OCI-LY1 (cell line): ENCODE data around the gene TMEM9.

Experiments
- H2AFZ ChIP-seq: fragments of 200-600 bp; sonication (generic), shearing (Covaris generic); 2 replicates; pipeline ENCODE4 v1.6.0; 2014; ENCODE audit warnings: antibody characterized with exemption, mild to moderate bottlenecking, low read length
- H3F3A ChIP-seq: fragments of 200-600 bp; sonication (generic), shearing (Covaris generic); 2 replicates; pipeline ENCODE4 v1.6.0; 2014; ENCODE audit warnings: mild to moderate bottlenecking, antibody characterized with exemption, low read length, moderate library complexity; ENCODE audit not compliant: insufficient read depth
- H3K27ac ChIP-seq: fragments of 200-600 bp; sonication (generic); 2 replicates; pipeline ENCODE4 v1.5.1; 2014; ENCODE audit warnings: low read length, mixed run types, mild to moderate bottlenecking, low read depth; ENCODE audit not compliant: poor library complexity, severe bottlenecking
- H3K27me3 ChIP-seq: fragments of 200-600 bp; sonication (generic); 2 replicates; pipeline ENCODE4 v1.6.0; 2014; ENCODE audit warnings: antibody characterized with exemption, mild to moderate bottlenecking, low read length, moderate library complexity; ENCODE audit not compliant: insufficient read depth
- H3K36me3 ChIP-seq: fragments of 200-600 bp; sonication (generic); 2 replicates; pipeline ENCODE4 v1.6.1; 2014; ENCODE audit warnings: mild to moderate bottlenecking, antibody characterized with exemption, low read length, moderate library complexity, mixed read lengths; ENCODE audit not compliant: insufficient read depth
- H3K4me1 ChIP-seq: fragments of 200-600 bp; sonication (generic); 2 replicates; pipeline ENCODE4 v1.5.1; 2014; ENCODE audit warnings: mild to moderate bottlenecking, low read length, moderate library complexity; ENCODE audit not compliant: insufficient read depth, severe bottlenecking
- H3K4me2 ChIP-seq: fragments of 200-600 bp; sonication (generic), shearing (Covaris generic); 2 replicates; pipeline ENCODE4 v1.6.1; 2014; ENCODE audit warnings: low read length
- H3K4me3 ChIP-seq: fragments of 200-600 bp; sonication (generic); 2 replicates; pipeline ENCODE4 v1.5.1; 2014; ENCODE audit warnings: low read length, low read depth, mild to moderate bottlenecking, mixed read lengths; ENCODE audit not compliant: poor library complexity, severe bottlenecking
- H3K79me2 ChIP-seq: fragments of 200-600 bp; shearing (Covaris generic); 2 replicates; pipeline ENCODE4 v1.6.1; 2016; ENCODE audit warnings: mixed run types, low read length, mixed read lengths; ENCODE audit not compliant: insufficient read depth
- H3K9ac ChIP-seq: fragments of 200-600 bp; sonication (generic), shearing (Covaris generic); 2 replicates; pipeline ENCODE4 v1.6.1; 2014; ENCODE audit warnings: mild to moderate bottlenecking, low read length, mixed read lengths
- H3K9me2 ChIP-seq: fragments of 200-600 bp; sonication (generic), shearing (Covaris generic); 2 replicates; pipeline ENCODE4 v1.6.1; 2014; ENCODE audit warnings: low read depth, mild to moderate bottlenecking, low read length, mixed read lengths
- H3K9me3 ChIP-seq: fragments of 200-600 bp; shearing (Covaris generic); 2 replicates; pipeline ENCODE4 v1.6.1; 2014; ENCODE audit warnings: low read length, mixed read lengths
- H4K20me1 ChIP-seq: fragments of 200-600 bp; sonication (generic), shearing (Covaris generic); 2 replicates; pipeline ENCODE4 v1.6.0; 2016; ENCODE audit warnings: mild to moderate bottlenecking, low read length; ENCODE audit not compliant: insufficient read depth
- CTCF ChIP-seq: fragments of 200-600 bp; sonication (generic), shearing (Covaris generic); IDR thresholded peaks from 2 replicates; pipeline ENCODE4 v1.5.1; 2017; ENCODE audit warnings: mild to moderate bottlenecking, antibody characterized with exemption, low read length, moderate library complexity, mixed read lengths
- EZH2 ChIP-seq: fragments of 200-600 bp; sonication (generic), shearing (Covaris generic); IDR thresholded peaks from 2 replicates; pipeline ENCODE4 v1.8.0; 2017; ENCODE audit warnings: borderline replicate concordance, mixed run types, mild to moderate bottlenecking, antibody characterized with exemption, low read length, moderate library complexity, mixed read lengths

TMEM9 gene

GRCh38 chr1:201171063-201172036, 17.1 kb upstream of the TMEM9 start:
- Histone ChIP-seq H3K4me3 (peak overlapping the region; percentile 61), H3K79me2 (no peaks in the 10 kb centered on the region), H3K27ac (no peak overlapping the region), H3K9me3 (no peaks in the 10 kb centered on the region), H3F3A (no peaks in the 10 kb centered on the region), H2AFZ (peak overlapping the region; percentile 71; the same call in 1 of the 2 replicates), H3K27me3 (peaks cover 11% of the 10 kb centered on the region), H3K4me2 (peak overlapping the region; percentile 94), H3K9me2 (no peaks in the 10 kb centered on the region), H4K20me1 (no peaks in the 10 kb centered on the region), H3K36me3 (no peaks in the 10 kb centered on the region), H3K9ac (peak overlapping the region; percentile 50; the same call in 1 of the 2 replicates), H3K4me1 (peaks cover 17% of the 10 kb centered on the region)
- TF ChIP-seq EZH2 (no peak), CTCF (peak; percentile 37; the same call in 1 of the 2 replicates)

GRCh38 chr1:201170533-201171062, 16.3 kb upstream of the TMEM9 start:
- Histone ChIP-seq H2AFZ (peak overlapping the region; percentile 71; the same call in 1 of the 2 replicates), H3K9me3 (no peaks in the 10 kb centered on the region), H3K4me1 (peaks cover 17% of the 10 kb centered on the region), H3K79me2 (no peaks in the 10 kb centered on the region), H3K4me2 (peak overlapping the region; percentile 94), H4K20me1 (no peaks in the 10 kb centered on the region), H3K9ac (peak overlapping the region; percentile 50; the same call in 1 of the 2 replicates), H3K27me3 (peaks cover 11% of the 10 kb centered on the region), H3K4me3 (peak overlapping the region; percentile 61), H3K36me3 (no peaks in the 10 kb centered on the region), H3K27ac (no peak overlapping the region), H3F3A (no peaks in the 10 kb centered on the region), H3K9me2 (no peaks in the 10 kb centered on the region)
- TF ChIP-seq CTCF (no peak), EZH2 (no peak)

GRCh38 chr1:201169971-201170532, 15.8 kb upstream of the TMEM9 start:
- no peak overlapping the region for H3K9ac ChIP-seq
- H2AFZ ChIP-seq, result no peak overlapping the region
- H3K4me2 ChIP-seq, result peak overlapping the region; percentile 94
- H3K79me2 ChIP-seq, result no peaks in the 10 kb centered on the region
- no peaks in the 10 kb centered on the region for H4K20me1 ChIP-seq
- no peaks in the 10 kb centered on the region for H3K36me3 ChIP-seq
- no peaks in the 10 kb centered on the region for H3K9me2 ChIP-seq
- no peaks in the 10 kb centered on the region for H3F3A ChIP-seq
- H3K27ac ChIP-seq, result no peak overlapping the region
- H3K27me3 ChIP-seq, result peaks cover 9% of the 10 kb centered on the region
- H3K9me3 ChIP-seq, result no peaks in the 10 kb centered on the region
- peak overlapping the region; percentile 61 for H3K4me3 ChIP-seq
- TF ChIP-seq EZH2 (no peak), CTCF (no peak)
- H3K4me1 ChIP-seq, result peaks cover 17% of the 10 kb centered on the region
